H9 (cell line): ENCODE measurements around the gene BACE2. TPM values are rescaled to one million over a fixed set of nuclear protein-coding genes. Genes with fewer than 3 reads are reported as not detected.

ENCODE experiments used
- DNase-seq: peaks from one replicate; pipeline ENCODE4 v3.0.0-alpha.2; 2017
- H2AFZ ChIP-seq: one replicate; pipeline ENCODE4 v1.6.1; 2013; ENCODE audit warnings: mild to moderate bottlenecking, low read length, control low read depth, moderate library complexity
- H2AK5ac ChIP-seq: 2 replicates; pipeline ENCODE4 v1.6.1; 2013; ENCODE audit warnings: low read length, control low read depth, mixed read lengths; ENCODE audit not compliant: insufficient read length
- H2BK120ac ChIP-seq: one replicate; pipeline ENCODE4 v1.6.1; 2013; ENCODE audit warnings: low read depth, mild to moderate bottlenecking, low read length, control low read depth, inconsistent platforms; ENCODE audit not compliant: poor library complexity, severe bottlenecking
- H2BK12ac ChIP-seq: 2 replicates; pipeline ENCODE4 v1.6.1; 2013; ENCODE audit warnings: low read length, control low read depth, mixed read lengths, low read depth; ENCODE audit not compliant: insufficient read length
- H2BK15ac ChIP-seq: 2 replicates; pipeline ENCODE4 v1.6.1; 2013; ENCODE audit warnings: low read depth, low read length, control low read depth
- H2BK20ac ChIP-seq: one replicate; pipeline ENCODE4 v1.6.1; 2013; ENCODE audit warnings: low read depth, mild to moderate bottlenecking, low read length, control low read depth, inconsistent platforms; ENCODE audit not compliant: poor library complexity, severe bottlenecking
- H2BK5ac ChIP-seq: 2 replicates; pipeline ENCODE4 v1.6.1; 2013; ENCODE audit warnings: low read length, control low read depth, mixed read lengths; ENCODE audit not compliant: insufficient read length
- H3K14ac ChIP-seq: 2 replicates; pipeline ENCODE4 v1.6.1; 2013; ENCODE audit warnings: low read length, control low read depth; ENCODE audit not compliant: insufficient read depth
- H3K18ac ChIP-seq: 2 replicates; pipeline ENCODE4 v1.6.1; 2013; ENCODE audit warnings: low read depth, mild to moderate bottlenecking, mixed read lengths, low read length, control low read depth; ENCODE audit not compliant: insufficient read length
- H3K23ac ChIP-seq: 2 replicates; pipeline ENCODE4 v1.6.1; 2013; ENCODE audit warnings: low read length, control low read depth, mixed read lengths, low read depth; ENCODE audit not compliant: insufficient read length
- H3K23me2 ChIP-seq: 2 replicates; pipeline ENCODE4 v1.6.1; 2013; ENCODE audit warnings: low read depth, mild to moderate bottlenecking, mixed read lengths, low read length, control low read depth; ENCODE audit not compliant: insufficient read length, poor library complexity, severe bottlenecking
- H3K27ac ChIP-seq: 2 replicates; pipeline ENCODE4 v1.5.1; 2013; ENCODE audit warnings: low read length, control low read depth, mixed read lengths, low read depth; ENCODE audit not compliant: insufficient read length
- H3K27me3 ChIP-seq: 2 replicates; pipeline ENCODE4 v1.6.1; 2013; ENCODE audit warnings: low read length, control low read depth, inconsistent platforms; ENCODE audit not compliant: insufficient read depth
- H3K4ac ChIP-seq: 2 replicates; pipeline ENCODE4 v1.6.1; 2013; ENCODE audit warnings: low read depth, mild to moderate bottlenecking, control low read depth, inconsistent platforms, low read length, moderate library complexity
- H3K4me1 ChIP-seq: 2 replicates; pipeline ENCODE4 v1.6.1; 2013; ENCODE audit warnings: low read length, control low read depth, inconsistent platforms; ENCODE audit not compliant: insufficient read depth
- H3K4me2 ChIP-seq: 2 replicates; pipeline ENCODE4 v1.6.1; 2013; ENCODE audit warnings: low read length, control low read depth, mixed read lengths; ENCODE audit not compliant: insufficient read length, insufficient read depth
- H3K56ac ChIP-seq: 2 replicates; pipeline ENCODE4 v1.6.1; 2013; ENCODE audit warnings: low read depth, mild to moderate bottlenecking, mixed read lengths, low read length, control low read depth; ENCODE audit not compliant: insufficient read length
- H3K79me1 ChIP-seq: 2 replicates; pipeline ENCODE4 v1.6.1; 2013; ENCODE audit warnings: low read depth, mild to moderate bottlenecking, moderate library complexity, low read length, control low read depth, inconsistent platforms; ENCODE audit not compliant: insufficient read depth, poor library complexity, severe bottlenecking
- H3K79me2 ChIP-seq: 2 replicates; pipeline ENCODE4 v1.6.1; 2013; ENCODE audit warnings: low read length, control low read depth, inconsistent platforms; ENCODE audit not compliant: insufficient read depth
- H3K9ac ChIP-seq: 2 replicates; pipeline ENCODE4 v1.6.1; 2013; ENCODE audit warnings: low read length, control low read depth, mixed read lengths; ENCODE audit not compliant: insufficient read length; ENCODE audit errors: extremely low read depth
- H3K9me3 ChIP-seq: one replicate; pipeline ENCODE4 v1.6.1; 2013; ENCODE audit warnings: low read depth, low read length, inconsistent platforms; ENCODE audit not compliant: control insufficient read depth
- H3T11ph ChIP-seq: one replicate; pipeline ENCODE4 v1.6.1; 2013; ENCODE audit warnings: mild to moderate bottlenecking, low read length, control low read depth, inconsistent platforms
- H4K20me1 ChIP-seq: one replicate; pipeline ENCODE4 v1.6.1; 2013; ENCODE audit not compliant: control insufficient read depth, insufficient read length, insufficient read depth
- H4K5ac ChIP-seq: 2 replicates; pipeline ENCODE4 v1.6.1; 2013; ENCODE audit warnings: low read depth, mild to moderate bottlenecking, mixed read lengths, low read length, control low read depth; ENCODE audit not compliant: insufficient read length
- H4K8ac ChIP-seq: replicated peaks from 2 replicates; pipeline ENCODE4 v1.6.1; 2013; ENCODE audit warnings: low read length, control low read depth, mixed read lengths, low read depth; ENCODE audit not compliant: insufficient read length
- H4K91ac ChIP-seq: 2 replicates; pipeline ENCODE4 v1.6.1; 2013; ENCODE audit warnings: low read depth, mild to moderate bottlenecking, moderate library complexity, mixed read lengths, low read length, control low read depth; ENCODE audit not compliant: insufficient read length
- H3K27ac Mint-ChIP-seq, 3 experiments: 2 replicates in 2 of 3; 3 replicates in 1 of 3; pipeline ENCODE4 v1.8.0; 2020 to 2021; ENCODE audit warnings: mixed read lengths in 3 of 3, mild to moderate bottlenecking in 1 of 3, moderate library complexity in 1 of 3
- H3K27me3 Mint-ChIP-seq: 2 replicates; pipeline ENCODE4 v1.8.0; 2021; ENCODE audit warnings: low read depth, mild to moderate bottlenecking, moderate library complexity, mixed read lengths
- H3K36me3 Mint-ChIP-seq, 3 experiments: 2 replicates in 2 of 3; 3 replicates in 1 of 3; pipeline ENCODE4 v1.8.0; 2020 to 2021; ENCODE audit warnings: low read depth in 3 of 3, mixed read lengths in 3 of 3; ENCODE audit not compliant: insufficient read depth in 1 of 3
- H3K4me1 Mint-ChIP-seq, 2 experiments: 2 replicates each; pipeline ENCODE4 v1.8.0; 2020; ENCODE audit warnings: mixed read lengths in 2 of 2
- H3K4me3 Mint-ChIP-seq, 2 experiments: 2 replicates in 1 of 2; 3 replicates in 1 of 2; pipeline ENCODE4 v1.8.0; 2020 to 2021; ENCODE audit warnings: mild to moderate bottlenecking in 2 of 2, mixed read lengths in 2 of 2, moderate library complexity in 1 of 2
- H3K9me3 Mint-ChIP-seq, 2 experiments: 2 replicates in 1 of 2; 3 replicates in 1 of 2; pipeline ENCODE4 v1.8.0; 2020; ENCODE audit warnings: mild to moderate bottlenecking in 2 of 2, mixed read lengths in 2 of 2, moderate library complexity in 1 of 2
- CTCF ChIP-seq: fragments of 200-600 bp; sonication (generic); conservative IDR thresholded peaks from 3 replicates; pipeline ENCODE4 v1.8.0; 2021; ENCODE audit warnings: antibody characterized with exemption, mild to moderate bottlenecking
- WGBS: extraction: QIAGEN DNeasy Blood & Tissue Kit; methylation state at CpG from one replicate; pipeline ENCODE4 v1.1.7; 2013; ENCODE audit warnings: missing lambda C conversion rate, low lambda C conversion rate, mixed read lengths; ENCODE audit not compliant: insufficient read length; ENCODE audit errors: extremely low coverage; 5-methylcytosine and 5-hydroxymethylcytosine counted together
- total RNA-seq: library from RNA; stranded (reverse); gene quantifications from 2 replicates; pipeline ENCODE4 v1.2.1, GENCODE V29; 2021

BACE2 gene
- total RNA-seq, 1 experiment from 2014 or later, result 8.0 TPM

- Histone ChIP-seq H3K4ac (no peak overlapping the region), H3K23me2 (no peaks in the 10 kb centered on the region), H2BK12ac (no peak overlapping the region), H4K5ac (no peak overlapping the region), H2BK15ac (no peak overlapping the region), H2AK5ac (no peak overlapping the region), H2AFZ (no peak overlapping the region), H2BK5ac (no peak overlapping the region), H3T11ph (no peak overlapping the region), H3K9me3 (no peaks in the 10 kb centered on the region), H4K91ac (no peak overlapping the region), H3K9ac (no peak overlapping the region), H3K56ac (no peak overlapping the region), H3K4me2 (no peak overlapping the region), H3K27me3 (no peaks in the 10 kb centered on the region), H2BK120ac (no peak overlapping the region), H3K27ac (no peak overlapping the region), H3K4me1 (no peaks in the 10 kb centered on the region), H3K79me2 (no peaks in the 10 kb centered on the region), H3K14ac (no peak overlapping the region; the same call in 1 of the 2 replicates), H3K18ac (no peak overlapping the region), H2BK20ac (no peak overlapping the region), H4K20me1 (no peaks in the 10 kb centered on the region), H3K79me1 (no peaks in the 10 kb centered on the region), H3K23ac (no peak overlapping the region), H4K8ac (no peak overlapping the region)
- peaks cover 17 to 36% (median 33%) of the 10 kb centered on the region in 3 experiments for H3K36me3 Mint-ChIP-seq
- H3K9me3 Mint-ChIP-seq, result peaks cover 7 to 8% of the 10 kb centered on the region in 2 experiments
- H3K4me3 Mint-ChIP-seq, result no peak overlapping the region
- no CpG with 5 or more reads among the region's 11 CpGs for WGBS
- TF ChIP-seq CTCF, result no peak
- H3K27me3 Mint-ChIP-seq, result peaks cover 1% of the 10 kb centered on the region; the same call in 1 of the 2 replicates
- no peak for DNase-seq
- H3K4me1 Mint-ChIP-seq, result peaks cover 9 to 17% of the 10 kb centered on the region in 2 experiments
- H3K27ac Mint-ChIP-seq, result peak overlapping the region in 1 of 3 experiments; percentile 46; a peak in 1 of 7 replicates
Measured at GRCh38 chr21:41249476-41249875, 81.5 kb downstream of the BACE2 start.
